ENCODE data around the gene TMEM135.
A peak's percentile ranks its signal among the peaks of the same experiment; 100 is the strongest.

Gene TMEM135

DNA sequence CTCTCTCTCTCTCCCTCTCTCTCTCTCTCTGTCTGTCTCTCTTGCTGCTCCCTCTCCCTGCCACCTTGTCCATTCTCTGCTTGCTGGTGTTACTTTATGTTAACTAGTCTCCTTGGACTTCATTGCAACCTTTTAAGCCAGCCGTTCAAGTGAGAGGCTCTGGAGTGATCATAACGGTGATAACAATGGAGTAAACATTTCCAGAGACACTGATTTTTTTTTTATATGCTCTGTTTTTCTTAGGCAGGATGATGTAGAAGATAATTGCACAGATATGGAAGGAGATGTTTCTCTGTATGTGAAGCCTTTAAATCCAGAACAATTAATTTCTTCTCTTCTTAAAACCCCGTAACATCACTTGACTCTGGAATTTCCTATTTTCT lies 287.7 kb downstream of the TMEM135 start:
- Mint-ChIP-seq H3K4me3 (no peak overlapping the region), H3K36me3 (ENCODE audit: low read depth) (peaks cover 23% of the 10 kb centered on the region), H3K27ac (no peak overlapping the region), H3K4me1 (no peaks in the 10 kb centered on the region), H3K27me3 (ENCODE audit: low read depth, poor library complexity) (no peaks in the 10 kb centered on the region), H3K9me3 (no peaks in the 10 kb centered on the region)
- DNase-seq = no peak
- TF ChIP-seq, protein P1, sequence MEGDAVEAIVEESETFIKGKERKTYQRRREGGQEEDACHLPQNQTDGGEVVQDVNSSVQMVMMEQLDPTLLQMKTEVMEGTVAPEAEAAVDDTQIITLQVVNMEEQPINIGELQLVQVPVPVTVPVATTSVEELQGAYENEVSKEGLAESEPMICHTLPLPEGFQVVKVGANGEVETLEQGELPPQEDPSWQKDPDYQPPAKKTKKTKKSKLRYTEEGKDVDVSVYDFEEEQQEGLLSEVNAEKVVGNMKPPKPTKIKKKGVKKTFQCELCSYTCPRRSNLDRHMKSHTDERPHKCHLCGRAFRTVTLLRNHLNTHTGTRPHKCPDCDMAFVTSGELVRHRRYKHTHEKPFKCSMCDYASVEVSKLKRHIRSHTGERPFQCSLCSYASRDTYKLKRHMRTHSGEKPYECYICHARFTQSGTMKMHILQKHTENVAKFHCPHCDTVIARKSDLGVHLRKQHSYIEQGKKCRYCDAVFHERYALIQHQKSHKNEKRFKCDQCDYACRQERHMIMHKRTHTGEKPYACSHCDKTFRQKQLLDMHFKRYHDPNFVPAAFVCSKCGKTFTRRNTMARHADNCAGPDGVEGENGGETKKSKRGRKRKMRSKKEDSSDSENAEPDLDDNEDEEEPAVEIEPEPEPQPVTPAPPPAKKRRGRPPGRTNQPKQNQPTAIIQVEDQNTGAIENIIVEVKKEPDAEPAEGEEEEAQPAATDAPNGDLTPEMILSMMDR (IDR thresholded peaks at IDR 0.05) = no peak

DNA sequence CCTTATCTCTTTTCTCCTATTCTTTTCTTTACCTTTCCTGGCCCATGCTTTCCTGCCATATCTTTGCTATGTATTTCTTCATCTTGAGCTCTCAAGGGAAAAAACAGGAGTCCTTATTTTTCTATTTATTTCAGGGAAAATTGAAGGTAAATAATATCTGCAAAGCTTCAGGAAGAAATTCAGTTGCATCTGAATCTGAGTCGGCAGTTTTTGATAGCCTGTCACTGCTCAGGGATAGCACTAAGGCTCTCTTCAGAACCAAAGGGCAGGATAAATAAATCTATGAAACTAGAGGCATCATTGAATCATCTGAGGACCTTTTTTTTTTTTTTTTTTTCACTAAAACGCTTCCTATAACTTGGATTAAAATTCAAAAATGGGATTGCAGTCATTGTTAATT lies 288.9 kb downstream of the TMEM135 start:
- DNase-seq = no peak
- Mint-ChIP-seq H3K4me3 (no peak overlapping the region), H3K9me3 (no peaks in the 10 kb centered on the region), H3K4me1 (no peaks in the 10 kb centered on the region), H3K27me3 (ENCODE audit: low read depth, poor library complexity) (no peaks in the 10 kb centered on the region), H3K36me3 (ENCODE audit: low read depth) (peaks cover 28% of the 10 kb centered on the region), H3K27ac (no peak overlapping the region)
- TF ChIP-seq, protein P1 (IDR thresholded peaks at IDR 0.05) = no peak

DNA sequence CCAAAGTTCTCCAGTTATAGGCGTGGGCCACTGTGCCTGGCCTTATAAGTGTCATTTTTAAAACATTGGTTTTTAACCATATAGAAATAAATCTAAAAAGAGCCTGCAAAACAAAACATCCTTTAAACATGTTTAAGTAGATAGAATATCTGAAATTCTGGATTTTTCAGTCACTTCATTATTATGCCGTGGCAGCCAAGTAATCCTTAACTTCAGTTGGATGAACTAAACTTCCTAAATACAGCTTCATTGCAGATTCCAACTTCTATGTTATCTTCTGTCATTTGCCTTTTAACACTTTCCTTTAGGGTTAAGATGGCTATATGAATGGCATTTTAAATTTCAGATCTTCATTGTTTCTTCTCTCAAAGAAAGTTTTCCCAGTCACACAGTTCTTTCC lies 291.4 kb downstream of the TMEM135 start:
- TF ChIP-seq, protein P1 (IDR thresholded peaks at IDR 0.05) = no peak
- Mint-ChIP-seq H3K4me1 (no peaks in the 10 kb centered on the region), H3K4me3 (no peak overlapping the region), H3K36me3 (ENCODE audit: low read depth) (peaks cover 36% of the 10 kb centered on the region), H3K27ac (no peak overlapping the region), H3K9me3 (peaks cover 11% of the 10 kb centered on the region), H3K27me3 (ENCODE audit: low read depth, poor library complexity) (no peaks in the 10 kb centered on the region)
- no peak for DNase-seq

DNA sequence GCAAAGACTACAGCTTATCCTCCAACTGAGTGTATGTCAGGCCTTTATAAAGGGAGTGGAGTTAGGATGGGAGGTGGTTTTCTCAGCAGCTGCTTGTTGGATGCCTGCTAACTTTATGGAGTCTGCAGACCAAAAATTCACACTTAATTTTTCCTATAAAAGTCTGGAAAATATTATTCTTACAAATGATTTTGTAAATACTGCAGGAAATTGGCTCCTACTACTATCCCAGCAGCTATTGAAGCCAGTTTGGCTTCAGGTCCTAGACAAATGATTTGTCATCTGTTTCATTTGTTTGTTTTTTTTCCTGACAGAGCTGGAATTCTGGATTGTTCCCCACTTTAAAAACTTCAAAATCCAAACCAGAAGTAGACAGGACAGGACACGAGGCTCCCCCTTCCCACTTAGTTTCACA lies 292.5 kb downstream of the TMEM135 start:
- H3K36me3 Mint-ChIP-seq (ENCODE audit: low read depth) = peaks cover 36% of the 10 kb centered on the region
- H3K4me3 Mint-ChIP-seq = no peak overlapping the region
- H3K9me3 Mint-ChIP-seq = peaks cover 16% of the 10 kb centered on the region
- H3K4me1 Mint-ChIP-seq = no peaks in the 10 kb centered on the region
- no peak overlapping the region for H3K27ac Mint-ChIP-seq
- TF ChIP-seq, protein P1 (IDR thresholded peaks at IDR 0.05) = no peak
- DNase-seq = no peak
- H3K27me3 Mint-ChIP-seq (ENCODE audit: low read depth, poor library complexity) = no peaks in the 10 kb centered on the region

DNA sequence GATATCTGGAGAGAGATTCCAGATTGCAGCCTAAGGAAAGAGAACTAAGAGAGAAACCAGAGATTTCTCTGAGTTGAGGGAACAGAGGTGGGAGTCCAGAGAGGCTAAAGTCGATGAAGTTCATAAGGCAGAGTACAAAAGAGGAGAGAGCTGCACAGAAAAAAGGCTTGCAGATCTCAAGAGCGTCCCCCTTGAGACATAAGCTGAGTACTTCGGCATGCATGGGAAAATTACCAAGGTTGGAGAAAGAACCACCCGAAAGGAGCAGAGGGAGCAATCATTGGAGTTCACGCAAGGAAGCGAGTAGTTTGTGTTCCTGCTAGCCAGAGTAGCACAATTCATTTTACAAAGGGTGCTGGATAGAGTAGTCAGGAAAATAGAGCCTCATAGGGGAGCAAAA lies 293.5 kb downstream of the TMEM135 start:
- H3K27me3 Mint-ChIP-seq (ENCODE audit: low read depth, poor library complexity) = no peaks in the 10 kb centered on the region
- H3K9me3 Mint-ChIP-seq = peaks cover 25% of the 10 kb centered on the region
- peaks cover 37% of the 10 kb centered on the region for H3K36me3 Mint-ChIP-seq (ENCODE audit: low read depth)
- DNase-seq = no peak
- H3K27ac Mint-ChIP-seq = peak overlapping the region; percentile 36
- H3K4me1 Mint-ChIP-seq = no peaks in the 10 kb centered on the region
- H3K4me3 Mint-ChIP-seq = no peak overlapping the region
- TF ChIP-seq, protein P1 (IDR thresholded peaks at IDR 0.05) = no peak

DNA sequence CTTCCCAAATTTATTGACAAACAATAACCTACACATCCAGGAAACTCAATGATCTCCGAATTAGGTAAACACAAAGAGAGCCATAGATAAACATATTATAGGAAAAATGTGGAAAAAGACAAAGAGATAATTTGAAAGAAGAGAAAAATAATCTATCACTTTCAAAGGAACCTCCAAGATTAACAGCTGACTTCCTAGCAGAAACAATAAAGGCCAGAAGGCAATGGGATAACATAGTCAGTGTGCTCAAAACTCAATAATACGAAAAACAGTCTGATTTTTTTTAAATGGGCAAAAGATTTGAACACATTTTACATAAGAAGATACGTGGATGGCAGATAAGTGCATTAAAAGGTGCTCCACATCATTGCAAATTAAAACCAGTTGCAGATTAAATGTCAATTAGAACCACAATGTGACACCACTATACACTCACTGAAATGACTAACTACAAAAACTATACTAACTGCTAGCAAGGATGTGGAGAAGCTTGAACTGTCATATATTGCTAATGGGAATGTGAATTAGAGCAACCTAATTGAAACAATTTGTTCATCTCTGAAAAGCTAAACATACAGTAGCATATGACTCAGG lies 300.4 kb downstream of the TMEM135 start:
- Mint-ChIP-seq H3K36me3 (ENCODE audit: low read depth) (peaks cover 17% of the 10 kb centered on the region), H3K27ac (no peak overlapping the region), H3K4me1 (no peaks in the 10 kb centered on the region), H3K27me3 (ENCODE audit: low read depth, poor library complexity) (no peaks in the 10 kb centered on the region), H3K4me3 (no peak overlapping the region), H3K9me3 (peaks cover 56% of the 10 kb centered on the region)
- DNase-seq = no peak
- TF ChIP-seq, protein P1 (IDR thresholded peaks at IDR 0.05) = no peak
